Suppressor macrophage (primary cell): Measurements from ENCODE around the gene TTC6.
A peak's percentile ranks its signal among the peaks of the same experiment; 100 is the strongest.

Source experiments
- DNase-seq, 4 experiments: peaks; one replicate each; pipeline ENCODE4 v3.0.0-alpha.2; 2020 to 2022

The TTC6 gene

GRCh38 chr14:37586797-37587130 is 8.7 kb upstream of the TTC6 start:
- DNase-seq = no peak

GRCh38 chr14:37587131-37587803 is 8.2 kb upstream of the TTC6 start:
- no peak for DNase-seq

GRCh38 chr14:37587881-37588666 is 7.4 kb upstream of the TTC6 start:
- no peak for DNase-seq

GRCh38 chr14:37588667-37588955 is 6.8 kb upstream of the TTC6 start:
- DNase-seq = no peak

- no peak for DNase-seq
These were observed 6.3 kb upstream of the TTC6 start for GRCh38 chr14:37588956-37589714.

- no peak for DNase-seq
These were observed 5.6 kb upstream of the TTC6 start for GRCh38 chr14:37589715-37590427.

GRCh38 chr14:37590428-37591139 is 4.8 kb upstream of the TTC6 start:
- DNase-seq = no peak

GRCh38 chr14:37591311-37591940 is 4.0 kb upstream of the TTC6 start:
- DNase-seq = no peak

- no peak for DNase-seq
These were observed 3.4 kb upstream of the TTC6 start for GRCh38 chr14:37591941-37592481.

- no peak for DNase-seq
These were observed 2.7 kb upstream of the TTC6 start for GRCh38 chr14:37592482-37593408.

GRCh38 chr14:37593511-37594237 is 1.8 kb upstream of the TTC6 start:
- DNase-seq = no peak

- DNase-seq = peak; percentile 67 to 78 (median 72)
These were observed 1.0 kb upstream of the TTC6 start for GRCh38 chr14:37594238-37594970.

- peak; percentile 28 to 51 (median 38) for DNase-seq
These were observed 586 bp downstream of the TTC6 start for GRCh38 chr14:37595809-37596621.

GRCh38 chr14:37596790-37597472 is 1.5 kb downstream of the TTC6 start:
- DNase-seq = no peak

GRCh38 chr14:37597538-37597913 is 2.1 kb downstream of the TTC6 start:
- DNase-seq = no peak

- no peak for DNase-seq
These were observed 2.7 kb downstream of the TTC6 start for GRCh38 chr14:37597914-37598746.
